Fibroblast of lung (primary cell): ENCODE data around the gene NCEH1. TPM values are rescaled to one million over a fixed set of nuclear protein-coding genes. Genes with fewer than 3 reads are reported as not detected.

ENCODE experiments used
- DNase-seq, 2 donors: peaks; one replicate each; pipeline versions ENCODE4 v3.0.0 to v3.0.0-alpha.2; 2010; ENCODE audit warnings: low read depth in 2 of 2
- H2AFZ ChIP-seq: 2 replicates; pipeline ENCODE4 v1.5.1; 2012; ENCODE audit warnings: low read length, control low read depth, inconsistent platforms
- H3K27ac ChIP-seq: 2 replicates; pipeline ENCODE4 v1.5.1; 2011; ENCODE audit warnings: low read length, control low read depth; ENCODE audit not compliant: insufficient read depth
- H3K27me3 ChIP-seq: 2 replicates; pipeline ENCODE4 v1.5.1; 2011; ENCODE audit warnings: mild to moderate bottlenecking, low read length; ENCODE audit not compliant: control insufficient read depth, insufficient read depth
- H3K36me3 ChIP-seq: 2 replicates; pipeline ENCODE4 v1.5.1; 2011; ENCODE audit warnings: low read length; ENCODE audit not compliant: control insufficient read depth, insufficient read depth
- H3K4me1 ChIP-seq: 2 replicates; pipeline ENCODE4 v1.5.1; 2011; ENCODE audit warnings: low read length; ENCODE audit not compliant: control insufficient read depth, insufficient read depth; ENCODE audit errors: extremely low read depth
- H3K4me2 ChIP-seq: 2 replicates; pipeline ENCODE4 v1.5.1; 2011; ENCODE audit warnings: low read length, control low read depth; ENCODE audit not compliant: insufficient read depth; ENCODE audit errors: extremely low read depth
- H3K4me3 ChIP-seq, 4 experiments: fragments of 200-600 bp in 1 of 4; sonication (generic) in 1 of 4; replicated peaks in 1 of 4; 2 replicates each; pipeline ENCODE4 v1.5.1; 2011 to 2016; ENCODE audit warnings: low read length in 4 of 4, low read depth in 3 of 4, mild to moderate bottlenecking in 3 of 4, control low read depth in 2 of 4, inconsistent platforms in 1 of 4, mixed read lengths in 1 of 4; ENCODE audit not compliant: insufficient read depth in 1 of 4; ENCODE audit errors: control extremely low read depth in 1 of 4
- H3K79me2 ChIP-seq: 2 replicates; pipeline ENCODE4 v1.5.1; 2012; ENCODE audit warnings: mild to moderate bottlenecking, low read length, inconsistent platforms; ENCODE audit not compliant: control insufficient read depth, insufficient read depth
- H3K9ac ChIP-seq: 2 replicates; pipeline ENCODE4 v1.5.1; 2011; ENCODE audit warnings: mild to moderate bottlenecking, low read length, control low read depth; ENCODE audit not compliant: insufficient read depth
- H3K9me3 ChIP-seq: 2 replicates; pipeline ENCODE4 v1.5.1; 2012; ENCODE audit warnings: low read depth, low read length; ENCODE audit not compliant: control insufficient read depth, insufficient read depth
- H4K20me1 ChIP-seq: 2 replicates; pipeline ENCODE4 v1.5.1; 2011; ENCODE audit warnings: low read length; ENCODE audit not compliant: control insufficient read depth, insufficient read depth; ENCODE audit errors: extremely low read depth
- EZH2 ChIP-seq: IDR thresholded peaks from 2 replicates; pipeline ENCODE4 v1.5.1; 2012; ENCODE audit warnings: low read length, control low read depth, mild to moderate bottlenecking; ENCODE audit errors: missing control alignments
- polyA plus RNA-seq, 2 donors: library from polyadenylated mRNA; depleted of rRNA in 1 of 2; stranded (reverse) in 1 of 2; unstranded in 1 of 2; fragments of >200 nt; gene quantifications; 2 replicates each; pipeline ENCODE4 v1.2.1, GENCODE V29; 2011 to 2012; ENCODE audit warnings: missing spikeins in 1 of 2
- total RNA-seq: library from RNA; depleted of rRNA; stranded (reverse); fragments of >200 nt; gene quantifications from 2 replicates; pipeline ENCODE4 v1.2.1, GENCODE V29; 2014
- TF ChIP-seq, protein P1 (sequence below), 2 donors: IDR thresholded peaks in 1 of 2; conservative IDR thresholded peaks in 1 of 2; 1 replicate in 1 of 2; 2 replicates in 1 of 2; pipeline ENCODE4 v1.5.1; 2011 to 2012; ENCODE audit warnings: low read length in 2 of 2, control low read depth in 1 of 2, inconsistent platforms in 1 of 2, low read depth in 1 of 2, mild to moderate bottlenecking in 1 of 2

NCEH1 gene
- total and polyA plus RNA-seq, 2 donors (not counting 1 experiment from before 2014, with no cell fraction given): 9.9 to 11.4 TPM

DNA sequence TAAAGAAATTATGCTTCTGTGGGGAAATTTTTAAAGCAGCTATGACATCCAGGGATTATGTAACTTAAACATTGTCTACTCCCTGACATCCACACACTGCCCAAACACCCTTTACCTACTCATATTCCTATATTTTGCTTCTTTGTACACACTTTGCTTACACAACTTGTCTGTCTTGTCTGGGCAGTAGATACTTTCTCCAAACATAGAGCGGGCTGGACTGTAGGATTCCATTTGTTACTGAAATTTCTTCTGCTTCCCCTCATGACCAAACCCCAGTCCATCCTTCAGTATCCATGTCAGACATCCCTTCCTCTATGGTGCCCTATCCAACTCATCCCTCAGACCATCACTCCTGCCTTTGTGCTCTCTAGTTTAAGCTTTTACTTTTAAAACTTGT, 19.9 kb downstream of the NCEH1 start:
- Histone ChIP-seq H3K9me3 (no peaks in the 10 kb centered on the region), H3K9ac (no peak overlapping the region), H3K4me3 (no peak overlapping the region), H2AFZ (no peak overlapping the region), H4K20me1 (no peaks in the 10 kb centered on the region), H3K36me3 (peaks cover 2% of the 10 kb centered on the region), H3K27me3 (no peaks in the 10 kb centered on the region), H3K4me2 (no peak overlapping the region), H3K79me2 (peaks cover 66% of the 10 kb centered on the region), H3K4me1 (no peaks in the 10 kb centered on the region), H3K27ac (no peak overlapping the region)
- no peak for DNase-seq
- no peak for TF ChIP-seq EZH2
- TF ChIP-seq, protein P1, sequence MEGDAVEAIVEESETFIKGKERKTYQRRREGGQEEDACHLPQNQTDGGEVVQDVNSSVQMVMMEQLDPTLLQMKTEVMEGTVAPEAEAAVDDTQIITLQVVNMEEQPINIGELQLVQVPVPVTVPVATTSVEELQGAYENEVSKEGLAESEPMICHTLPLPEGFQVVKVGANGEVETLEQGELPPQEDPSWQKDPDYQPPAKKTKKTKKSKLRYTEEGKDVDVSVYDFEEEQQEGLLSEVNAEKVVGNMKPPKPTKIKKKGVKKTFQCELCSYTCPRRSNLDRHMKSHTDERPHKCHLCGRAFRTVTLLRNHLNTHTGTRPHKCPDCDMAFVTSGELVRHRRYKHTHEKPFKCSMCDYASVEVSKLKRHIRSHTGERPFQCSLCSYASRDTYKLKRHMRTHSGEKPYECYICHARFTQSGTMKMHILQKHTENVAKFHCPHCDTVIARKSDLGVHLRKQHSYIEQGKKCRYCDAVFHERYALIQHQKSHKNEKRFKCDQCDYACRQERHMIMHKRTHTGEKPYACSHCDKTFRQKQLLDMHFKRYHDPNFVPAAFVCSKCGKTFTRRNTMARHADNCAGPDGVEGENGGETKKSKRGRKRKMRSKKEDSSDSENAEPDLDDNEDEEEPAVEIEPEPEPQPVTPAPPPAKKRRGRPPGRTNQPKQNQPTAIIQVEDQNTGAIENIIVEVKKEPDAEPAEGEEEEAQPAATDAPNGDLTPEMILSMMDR (conservative IDR thresholded peaks at IDR 0.05 in 1 of 2, IDR thresholded peaks at IDR 0.05 in 1 of 2; ENCODE audit: low read depth in 1 of 2, low read length in 2 of 2): no peak

GRCh38 chr3:172688588-172688987, 22.3 kb downstream of the NCEH1 start:
- Histone ChIP-seq H2AFZ (no peak overlapping the region), H3K9ac (no peak overlapping the region), H4K20me1 (no peaks in the 10 kb centered on the region), H3K36me3 (peaks cover 2% of the 10 kb centered on the region), H3K4me3 (no peak overlapping the region), H3K9me3 (no peaks in the 10 kb centered on the region), H3K4me1 (no peaks in the 10 kb centered on the region), H3K27me3 (no peaks in the 10 kb centered on the region), H3K27ac (no peak overlapping the region), H3K79me2 (peaks cover 61% of the 10 kb centered on the region), H3K4me2 (no peak overlapping the region)
- TF ChIP-seq, protein P1 (conservative IDR thresholded peaks at IDR 0.05 in 1 of 2, IDR thresholded peaks at IDR 0.05 in 1 of 2; ENCODE audit: low read depth in 1 of 2, low read length in 2 of 2): no peak
- TF ChIP-seq EZH2: no peak
- DNase-seq: no peak

DNA sequence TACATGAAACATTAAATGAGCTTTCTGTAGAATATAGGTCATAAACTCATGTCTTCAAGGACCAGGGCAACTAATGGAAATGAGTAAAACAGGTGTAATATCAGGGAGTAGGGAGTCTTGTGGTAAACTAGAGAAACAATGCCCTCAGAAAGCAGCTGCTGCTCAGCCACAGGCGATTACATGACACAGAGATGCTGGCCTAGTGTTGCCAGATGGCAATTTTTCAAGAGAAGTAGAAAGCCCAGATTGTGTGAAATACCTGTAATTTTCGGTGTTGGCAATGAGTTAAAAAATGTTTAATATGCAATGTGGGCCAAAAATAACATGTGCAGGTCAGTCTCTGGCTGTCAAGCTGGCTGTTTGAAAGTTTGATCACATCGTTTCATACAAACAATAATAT, 23.4 kb downstream of the NCEH1 start:
- Histone ChIP-seq H3K4me3 (no peak overlapping the region), H3K79me2 (peaks cover 57% of the 10 kb centered on the region), H3K4me2 (no peak overlapping the region)

More for the DNA sequence above, 23.4 kb downstream of the NCEH1 start:
- Histone ChIP-seq H3K9me3 (no peaks in the 10 kb centered on the region), H3K9ac (no peak overlapping the region), H3K4me1 (no peaks in the 10 kb centered on the region), H2AFZ (no peak overlapping the region), H4K20me1 (no peaks in the 10 kb centered on the region), H3K27me3 (no peaks in the 10 kb centered on the region), H3K27ac (no peak overlapping the region), H3K36me3 (peaks cover 2% of the 10 kb centered on the region)
- no peak for TF ChIP-seq EZH2
- TF ChIP-seq, protein P1 (conservative IDR thresholded peaks at IDR 0.05 in 1 of 2, IDR thresholded peaks at IDR 0.05 in 1 of 2; ENCODE audit: low read depth in 1 of 2, low read length in 2 of 2): no peak
- DNase-seq: peak in 1 of 2 donors; percentile 42
